GM18517 (cell line): ENCODE results near the gene NOS1AP.

Experiments
- ATAC-seq: cut with Tn5 transposase; IDR thresholded peaks from one replicate; pipeline ENCODE4 v1.9.1; 2021; ENCODE audit warnings: mild to moderate bottlenecking, moderate library complexity; ENCODE audit not compliant: unreplicated experiment

NOS1AP gene

GRCh38 chr1:162240577-162240976, 171.1 kb downstream of the NOS1AP start:
- no peak for ATAC-seq

GRCh38 chr1:162242804-162243203, 173.3 kb downstream of the NOS1AP start:
- ATAC-seq, result no peak

GRCh38 chr1:162248854-162249535, 179.5 kb downstream of the NOS1AP start:
- no peak for ATAC-seq

- ATAC-seq, result no peak
Measured at GRCh38 chr1:162250004-162250730, 180.7 kb downstream of the NOS1AP start.

GRCh38 chr1:162251102-162251501, 181.6 kb downstream of the NOS1AP start:
- no peak for ATAC-seq

- ATAC-seq, result no peak
Measured at GRCh38 chr1:162252214-162252613, 182.7 kb downstream of the NOS1AP start.

GRCh38 chr1:162253790-162254189, 184.3 kb downstream of the NOS1AP start:
- ATAC-seq, result no peak

GRCh38 chr1:162256287-162256686, 186.8 kb downstream of the NOS1AP start:
- no peak for ATAC-seq

- no peak for ATAC-seq
Measured at GRCh38 chr1:162258394-162258793, 188.9 kb downstream of the NOS1AP start.

- no peak for ATAC-seq
Measured at GRCh38 chr1:162259894-162260455, 190.5 kb downstream of the NOS1AP start.

GRCh38 chr1:162264108-162264507, 194.6 kb downstream of the NOS1AP start:
- no peak for ATAC-seq

- ATAC-seq, result no peak
Measured at GRCh38 chr1:162265983-162266382, 196.5 kb downstream of the NOS1AP start.

- no peak for ATAC-seq
Measured at GRCh38 chr1:162270016-162270770, 200.7 kb downstream of the NOS1AP start.

- ATAC-seq, result no peak
Measured at GRCh38 chr1:162271972-162272371, 202.5 kb downstream of the NOS1AP start.

- no peak for ATAC-seq
Measured at GRCh38 chr1:162272419-162272818, 202.9 kb downstream of the NOS1AP start.

GRCh38 chr1:162275622-162276175, 206.2 kb downstream of the NOS1AP start:
- no peak for ATAC-seq

- ATAC-seq, result no peak
Measured at GRCh38 chr1:162276493-162276892, 207.0 kb downstream of the NOS1AP start.

GRCh38 chr1:162279136-162279498, 209.6 kb downstream of the NOS1AP start:
- no peak for ATAC-seq

GRCh38 chr1:162281426-162281825, 211.9 kb downstream of the NOS1AP start:
- no peak for ATAC-seq

GRCh38 chr1:162283657-162284056, 214.2 kb downstream of the NOS1AP start:
- ATAC-seq, result no peak
